ENCODE data around the gene SULF2.

GRCh38 chr20:47708140-47708807 is 77.0 kb downstream of the SULF2 start:
- TF ChIP-seq GATA2 (IDR thresholded peaks at IDR 0.05; ENCODE audit: low read depth, low read length) (no peak), GATA3 (IDR thresholded peaks at IDR 0.05; ENCODE audit: low read depth, low read length) (no peak)

Measured in SH-SY5Y (cell line).